Measurements from ENCODE around the gene NRXN3.

DNA sequence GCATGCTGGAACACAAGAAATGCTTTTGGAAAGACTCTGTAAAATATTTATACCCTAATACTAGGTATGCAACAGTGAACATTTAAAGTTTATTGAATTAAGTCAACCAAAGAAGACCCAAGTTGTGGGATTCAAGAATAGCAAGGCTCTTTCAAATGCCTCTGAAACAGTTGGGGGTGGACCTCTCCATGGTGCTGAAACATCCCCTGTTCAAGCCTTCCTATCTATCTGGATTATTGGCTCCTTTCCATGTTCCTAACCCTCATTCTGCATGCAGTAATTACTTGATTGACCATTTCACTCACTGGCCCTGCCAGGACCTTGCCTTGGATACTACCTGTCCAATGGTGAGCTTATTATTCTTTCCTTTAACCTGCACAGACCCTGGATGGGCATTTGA, 349.7 kb downstream of the NRXN3 start:
- TF ChIP-seq, protein P1, sequence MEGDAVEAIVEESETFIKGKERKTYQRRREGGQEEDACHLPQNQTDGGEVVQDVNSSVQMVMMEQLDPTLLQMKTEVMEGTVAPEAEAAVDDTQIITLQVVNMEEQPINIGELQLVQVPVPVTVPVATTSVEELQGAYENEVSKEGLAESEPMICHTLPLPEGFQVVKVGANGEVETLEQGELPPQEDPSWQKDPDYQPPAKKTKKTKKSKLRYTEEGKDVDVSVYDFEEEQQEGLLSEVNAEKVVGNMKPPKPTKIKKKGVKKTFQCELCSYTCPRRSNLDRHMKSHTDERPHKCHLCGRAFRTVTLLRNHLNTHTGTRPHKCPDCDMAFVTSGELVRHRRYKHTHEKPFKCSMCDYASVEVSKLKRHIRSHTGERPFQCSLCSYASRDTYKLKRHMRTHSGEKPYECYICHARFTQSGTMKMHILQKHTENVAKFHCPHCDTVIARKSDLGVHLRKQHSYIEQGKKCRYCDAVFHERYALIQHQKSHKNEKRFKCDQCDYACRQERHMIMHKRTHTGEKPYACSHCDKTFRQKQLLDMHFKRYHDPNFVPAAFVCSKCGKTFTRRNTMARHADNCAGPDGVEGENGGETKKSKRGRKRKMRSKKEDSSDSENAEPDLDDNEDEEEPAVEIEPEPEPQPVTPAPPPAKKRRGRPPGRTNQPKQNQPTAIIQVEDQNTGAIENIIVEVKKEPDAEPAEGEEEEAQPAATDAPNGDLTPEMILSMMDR (IDR thresholded peaks at IDR 0.05; ENCODE audit: poor library complexity): no peak
- TF ChIP-seq EZH2 (IDR thresholded peaks at IDR 0.05; ENCODE audit: borderline replicate concordance) (no peak), EZH2phosphoT487 (IDR thresholded peaks at IDR 0.05; ENCODE audit: low read depth, severe bottlenecking, unreplicated experiment) (no peak)
